ENCODE results near the gene NEK11. TPM values are rescaled to one million over a fixed set of nuclear protein-coding genes. Genes with fewer than 3 reads are reported as not detected.

The NEK11 gene
- total RNA-seq, 1 experiment from 2014 or later = 13.2 TPM

GRCh38 chr3:131162516-131162915 lies 135.8 kb downstream of the NEK11 start:
- no peak for TF ChIP-seq EZH2 (IDR thresholded peaks at IDR 0.05; ENCODE audit: low read depth)
- TF ChIP-seq CTCF (conservative IDR thresholded peaks at IDR 0.05) = no peak
- Histone ChIP-seq H3K27ac (no peak overlapping the region), H3K9me3 (ENCODE audit: insufficient read depth, low read depth) (no peaks in the 10 kb centered on the region), H3K27me3 (ENCODE audit: insufficient read depth, low read depth) (no peaks in the 10 kb centered on the region), H3K4me2 (no peak overlapping the region), H3F3A (ENCODE audit: insufficient read depth, low read depth) (no peaks in the 10 kb centered on the region), H4K20me1 (ENCODE audit: insufficient read depth) (no peaks in the 10 kb centered on the region), H3K4me1 (replicated peaks; ENCODE audit: insufficient read depth) (no peaks in the 10 kb centered on the region), H3K4me3 (no peak overlapping the region), H3K9me2 (ENCODE audit: insufficient read depth) (no peaks in the 10 kb centered on the region), H3K79me2 (ENCODE audit: low read depth) (no peaks in the 10 kb centered on the region), H3K36me3 (ENCODE audit: low read depth) (no peaks in the 10 kb centered on the region), H2AFZ (no peak overlapping the region)
- no peak for DNase-seq
- POLR2A ChIA-PET (ENCODE audit: unreplicated experiment) = no interaction called here
- intact Hi-C loops (cut with micrococcal nuclease; ENCODE audit: unreplicated experiment) = no loop called here
- CTCF ChIA-PET = no interaction called here
- BruUV-seq (replicated peaks) = no TSS peak

- H2AFZ ChIP-seq = no peak overlapping the region
- no TSS peak for BruUV-seq (replicated peaks)
- no peaks in the 10 kb centered on the region for H3K27me3 ChIP-seq (ENCODE audit: insufficient read depth, low read depth)
- H4K20me1 ChIP-seq (ENCODE audit: insufficient read depth) = no peaks in the 10 kb centered on the region
- intact Hi-C loops (cut with micrococcal nuclease; ENCODE audit: unreplicated experiment) = no loop called here
- no peak for DNase-seq
- H3K79me2 ChIP-seq (ENCODE audit: low read depth) = no peaks in the 10 kb centered on the region
- H3K4me1 ChIP-seq (replicated peaks; ENCODE audit: insufficient read depth) = no peaks in the 10 kb centered on the region
- H3K4me3 ChIP-seq = no peak overlapping the region
- no peaks in the 10 kb centered on the region for H3K9me2 ChIP-seq (ENCODE audit: insufficient read depth)
- no peaks in the 10 kb centered on the region for H3K36me3 ChIP-seq (ENCODE audit: low read depth)
- POLR2A ChIA-PET (ENCODE audit: unreplicated experiment) = no interaction called here
- H3K9me3 ChIP-seq (ENCODE audit: insufficient read depth, low read depth) = no peaks in the 10 kb centered on the region
- CTCF ChIA-PET = no interaction called here
- no peak overlapping the region for H3K27ac ChIP-seq
- no peaks in the 10 kb centered on the region for H3F3A ChIP-seq (ENCODE audit: insufficient read depth, low read depth)
- no peak for TF ChIP-seq CTCF (conservative IDR thresholded peaks at IDR 0.05)
- H3K4me2 ChIP-seq = no peak overlapping the region
Measured at GRCh38 chr3:131167867-131168266, 141.2 kb downstream of the NEK11 start.

- Histone ChIP-seq H3K27me3 (ENCODE audit: insufficient read depth, low read depth) (no peaks in the 10 kb centered on the region), H3K4me3 (no peak overlapping the region), H3F3A (ENCODE audit: insufficient read depth, low read depth) (no peaks in the 10 kb centered on the region), H2AFZ (no peak overlapping the region), H4K20me1 (ENCODE audit: insufficient read depth) (no peaks in the 10 kb centered on the region), H3K27ac (no peak overlapping the region), H3K9me3 (ENCODE audit: insufficient read depth, low read depth) (no peaks in the 10 kb centered on the region), H3K79me2 (ENCODE audit: low read depth) (no peaks in the 10 kb centered on the region), H3K9me2 (ENCODE audit: insufficient read depth) (0 out of 2 replicates have a peak, but pooled peaks cover 4% of the 10 kb centered on the region), H3K36me3 (ENCODE audit: low read depth) (no peaks in the 10 kb centered on the region), H3K4me2 (no peak overlapping the region), H3K4me1 (replicated peaks; ENCODE audit: insufficient read depth) (no peaks in the 10 kb centered on the region)
- DNase-seq = no peak
- TF ChIP-seq EZH2 (IDR thresholded peaks at IDR 0.05; ENCODE audit: low read depth) = no peak
- no peak for TF ChIP-seq CTCF (conservative IDR thresholded peaks at IDR 0.05)
- ChIA-PET CTCF (no interaction called here), POLR2A (ENCODE audit: unreplicated experiment) (no interaction called here)
- BruUV-seq (replicated peaks) = no TSS peak
- intact Hi-C loops (cut with micrococcal nuclease; ENCODE audit: unreplicated experiment) = no loop called here
Measured at GRCh38 chr3:131169331-131169730, 142.7 kb downstream of the NEK11 start.

Measured in PC-9 (cell line).